COLO829 (cell line): ENCODE results near the gene RBM47.
"Not testable (repeated sequence)": the region's sequence is repeated elsewhere in the genome, so short reads cannot be mapped to it uniquely, and the experiment has no call there.

Experiments
- DNase-seq: peaks from one replicate; pipeline ENCODE4 v3.0.0; 2012; ENCODE audit warnings: low spot score

The RBM47 gene

DNA sequence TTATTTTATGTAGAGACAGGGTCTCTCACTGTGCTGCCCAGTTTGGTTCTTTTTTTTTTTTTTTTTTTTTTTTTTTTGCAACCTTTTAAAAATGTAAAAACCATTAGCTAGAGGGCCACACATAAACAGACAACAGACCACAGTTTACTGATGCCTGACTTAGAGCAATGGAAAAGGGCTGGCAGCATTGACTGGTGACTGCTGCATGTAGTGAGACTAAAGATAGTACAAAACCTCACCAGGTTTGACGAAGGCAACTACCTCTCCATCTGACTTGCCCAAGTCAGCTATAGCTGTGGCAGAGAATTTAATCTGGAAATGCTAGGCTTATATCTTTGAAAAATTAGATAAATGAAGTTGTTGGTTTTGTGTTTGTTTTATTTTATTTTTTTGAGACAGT is 102.9 kb downstream of the RBM47 start:
- no peak for DNase-seq

DNA sequence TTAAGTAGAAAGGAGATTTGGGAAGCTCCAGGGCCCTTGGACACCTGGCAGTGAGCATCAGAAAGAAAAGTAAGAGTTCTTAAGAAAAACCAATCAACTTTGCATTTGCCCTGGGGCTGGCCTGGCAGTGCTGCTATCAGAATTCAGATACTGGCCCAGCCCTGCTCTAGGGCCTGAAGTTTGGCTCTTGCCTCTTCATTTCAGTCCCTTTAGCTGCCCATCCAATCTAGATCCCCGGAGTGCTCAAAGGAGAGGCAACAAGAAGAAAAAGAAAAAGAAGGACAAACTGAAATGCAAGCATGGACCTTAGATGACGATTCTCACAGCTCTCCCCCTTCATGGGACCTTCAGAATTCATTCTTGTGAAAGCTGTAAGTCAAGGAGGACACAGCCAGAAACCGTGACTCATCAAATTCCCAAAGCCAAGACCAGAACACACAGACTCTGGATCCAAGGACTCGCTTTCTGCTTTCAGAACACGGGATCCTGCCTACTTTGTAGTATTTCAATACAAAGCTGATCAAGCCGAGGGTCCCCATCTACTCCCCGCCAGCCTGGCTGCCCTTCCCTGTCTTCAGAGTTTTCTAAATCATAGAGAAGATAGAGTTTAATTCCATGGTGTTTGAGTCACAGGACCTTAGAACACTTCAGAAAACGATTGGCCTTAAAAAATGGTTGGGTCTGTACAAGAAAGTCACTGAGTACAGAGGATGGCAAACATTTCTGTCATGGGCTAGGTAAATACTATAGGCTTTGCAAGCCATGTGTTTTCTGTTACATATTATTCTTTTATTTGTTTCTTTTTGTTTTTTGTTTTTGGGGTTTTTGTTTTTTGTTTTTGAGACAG is 103.7 kb downstream of the RBM47 start:
- no peak for DNase-seq

DNA sequence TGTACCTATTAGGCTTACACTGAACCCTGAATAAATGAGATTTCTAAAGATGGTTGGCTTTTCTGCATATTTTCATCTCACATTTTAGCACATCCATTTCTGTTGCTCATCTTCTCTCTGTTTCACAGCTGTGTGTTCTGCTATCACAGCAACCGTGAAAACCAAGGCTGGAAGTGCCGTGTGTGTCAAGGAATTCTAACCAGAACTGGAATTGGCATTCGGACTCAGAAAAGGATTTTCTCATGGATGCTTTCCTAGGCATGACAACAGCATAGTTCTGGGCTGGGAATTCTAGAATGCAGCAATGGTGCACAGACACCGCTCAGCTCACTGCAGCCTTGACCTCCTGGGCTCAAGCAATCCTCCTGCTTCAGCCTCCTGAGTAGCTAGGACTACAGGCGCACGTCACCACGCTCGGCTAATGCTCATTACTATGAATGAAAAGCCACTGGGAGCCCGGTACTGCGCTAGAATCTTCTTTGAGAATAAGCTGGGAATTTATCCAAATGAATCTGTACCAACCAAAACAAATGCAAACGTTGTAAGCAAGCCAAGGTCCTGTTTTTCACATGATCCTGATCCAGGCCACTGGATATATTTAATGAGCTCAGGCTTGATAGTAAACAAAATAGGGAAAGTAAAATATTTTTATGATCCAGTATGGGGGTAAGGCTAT is 105.2 kb downstream of the RBM47 start:
- no peak for DNase-seq

DNA sequence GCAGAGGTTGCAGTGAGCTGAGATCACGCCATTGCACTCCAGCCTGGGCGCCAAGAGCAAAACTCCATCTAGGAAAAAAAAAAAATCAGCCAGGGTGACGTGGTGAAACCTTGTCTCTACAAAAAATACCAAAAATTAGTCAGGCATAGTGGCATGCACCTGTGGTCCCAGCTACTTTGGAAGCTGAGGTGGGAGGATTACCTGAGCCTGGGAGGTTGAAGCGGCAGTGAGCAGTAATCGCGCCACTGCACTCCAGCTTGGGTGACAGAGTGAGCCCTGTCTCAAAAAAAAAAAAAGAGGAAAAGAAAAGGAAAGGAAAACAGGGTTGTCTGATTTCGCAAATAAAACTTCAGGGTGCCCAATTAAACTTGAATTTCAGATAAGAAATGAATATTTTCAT is 106.1 kb downstream of the RBM47 start:
- DNase-seq, result no peak

DNA sequence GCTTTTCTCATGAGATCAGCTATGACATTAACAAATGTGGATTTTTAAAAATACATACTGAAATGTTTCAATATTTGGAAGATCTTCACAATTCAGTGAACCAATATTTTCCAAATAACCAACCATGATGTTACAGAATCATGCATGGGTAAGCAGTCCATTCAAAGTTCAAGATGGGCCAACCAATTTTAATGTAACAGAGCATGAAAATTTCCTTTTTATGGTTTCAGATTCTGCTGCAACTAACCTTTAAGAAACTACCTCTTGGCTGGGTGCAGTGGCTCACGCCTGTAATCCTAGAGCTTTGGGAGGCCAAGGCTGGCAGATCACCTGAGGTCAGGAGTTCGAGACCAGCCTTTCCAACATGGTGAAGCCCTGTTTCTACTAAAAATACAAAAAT is 107.7 kb downstream of the RBM47 start:
- DNase-seq, result no peak

DNA sequence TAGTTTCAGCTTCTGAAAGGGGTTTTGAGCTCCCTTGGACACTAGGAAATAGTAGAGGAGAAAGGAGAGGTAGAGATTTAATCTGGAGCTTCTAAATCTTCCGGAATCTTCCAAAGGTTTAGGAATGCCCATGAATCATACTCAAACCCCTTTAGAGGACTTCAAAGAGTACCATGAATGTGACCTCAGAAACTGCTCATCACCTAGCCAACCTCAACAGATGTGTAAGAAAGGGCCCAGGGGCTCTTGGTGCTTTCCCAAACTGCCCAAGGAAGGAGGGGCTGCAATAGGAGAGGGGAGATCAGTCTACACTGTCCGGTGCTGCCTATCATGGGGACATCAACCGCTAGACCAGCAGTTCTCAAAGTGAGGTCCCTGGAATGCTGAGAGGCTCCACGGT is 109.1 kb downstream of the RBM47 start:
- DNase-seq, result no peak

DNA sequence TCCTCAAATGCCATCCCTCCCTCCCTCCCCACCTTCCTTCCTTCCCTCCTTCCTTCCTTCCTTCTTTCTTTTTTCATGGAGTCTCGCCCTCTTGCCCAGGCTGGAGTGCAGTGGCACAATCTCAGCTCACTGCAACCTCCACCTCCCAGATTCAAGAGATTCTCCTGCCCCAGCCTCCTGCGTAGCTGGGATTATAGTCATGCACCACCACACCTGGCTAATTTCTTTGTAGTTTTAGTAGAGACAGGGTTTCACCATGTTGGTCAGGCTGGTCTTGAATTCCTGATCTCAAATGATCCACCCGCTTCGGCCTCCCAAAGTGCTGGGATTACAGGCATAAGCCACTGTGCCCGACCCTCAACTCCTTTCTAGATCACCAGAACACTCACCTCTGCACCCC is 112.6 kb downstream of the RBM47 start:
- not testable (repeated sequence) for DNase-seq

DNA sequence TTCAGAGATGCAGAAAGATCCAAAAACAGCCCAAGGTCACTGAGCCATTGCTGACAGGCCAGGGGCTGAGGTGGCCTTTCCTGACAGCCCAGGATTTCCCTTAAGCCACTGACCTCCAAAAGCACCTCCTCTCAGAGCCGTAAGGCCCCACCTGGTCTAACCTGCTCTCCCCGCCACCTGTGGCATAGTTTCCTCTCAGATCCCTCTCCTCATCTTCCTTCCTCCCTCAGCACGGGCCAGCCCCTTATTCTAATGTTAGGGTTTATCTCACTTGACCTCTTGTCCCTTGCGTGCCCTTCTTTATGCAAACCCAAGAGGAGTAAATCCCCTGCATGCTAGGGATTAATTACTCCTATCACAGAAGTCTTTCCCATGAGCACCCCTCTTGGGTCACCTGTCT is 113.0 kb downstream of the RBM47 start:
- no peak for DNase-seq

DNA sequence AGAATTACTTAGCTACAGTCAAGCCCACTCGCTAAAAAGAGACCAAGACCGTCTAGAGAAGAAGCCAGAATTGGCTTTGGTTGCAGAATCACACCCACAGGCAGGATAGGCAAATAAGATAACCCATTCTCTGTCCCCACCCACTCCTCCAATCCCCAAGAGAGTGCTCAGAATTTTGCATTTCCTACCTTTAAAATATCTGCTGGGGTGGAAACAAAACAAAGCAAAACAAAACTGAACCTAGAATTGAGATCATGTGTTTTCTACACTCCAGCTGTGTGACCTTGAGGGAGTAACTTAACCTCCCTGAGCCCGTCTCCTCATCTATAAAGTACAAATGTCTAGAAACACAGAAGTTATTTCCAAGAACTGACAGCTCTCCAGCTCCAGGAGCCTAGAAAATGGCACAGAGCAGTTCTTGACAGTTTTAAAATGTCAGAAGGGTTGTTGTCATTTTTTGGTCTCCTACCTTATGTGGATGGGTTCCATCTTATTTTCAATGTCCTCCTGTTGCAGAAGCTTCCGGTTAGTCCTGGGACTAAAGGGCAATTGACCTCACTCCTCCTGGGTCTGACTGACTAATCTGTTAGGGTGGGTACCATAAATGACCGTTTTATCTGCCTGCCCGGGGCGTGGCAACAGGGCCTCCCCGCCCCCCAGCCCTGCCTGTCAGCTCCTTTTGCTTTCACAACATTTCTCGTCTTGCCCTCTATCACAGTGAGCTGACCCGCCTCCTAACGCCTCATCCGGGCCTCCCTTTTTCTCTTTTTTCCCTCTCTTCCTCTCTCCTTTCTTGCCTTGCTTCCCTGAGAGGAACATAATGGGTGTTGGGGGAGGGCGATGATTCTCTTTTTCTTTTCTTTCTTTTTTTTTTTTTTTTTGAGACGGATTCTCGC is 114.0 kb downstream of the RBM47 start:
- no peak for DNase-seq

DNA sequence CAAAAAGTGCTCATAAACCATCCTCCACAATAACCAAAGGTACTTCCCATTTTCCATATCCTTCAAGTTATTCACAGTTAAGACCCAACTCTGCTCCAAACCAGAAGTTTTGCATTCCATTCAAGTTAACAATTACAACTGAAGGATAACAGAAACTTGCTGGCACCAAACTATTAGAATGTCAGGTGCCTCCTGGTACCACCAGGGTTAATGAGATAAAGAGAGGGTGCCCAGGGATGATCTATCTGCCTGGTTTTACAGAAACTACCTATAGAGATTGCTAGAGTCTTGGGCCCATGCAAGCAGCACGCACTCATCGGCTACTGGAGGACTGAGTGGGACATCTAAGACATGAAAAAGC is 114.6 kb downstream of the RBM47 start:
- no peak for DNase-seq

DNA sequence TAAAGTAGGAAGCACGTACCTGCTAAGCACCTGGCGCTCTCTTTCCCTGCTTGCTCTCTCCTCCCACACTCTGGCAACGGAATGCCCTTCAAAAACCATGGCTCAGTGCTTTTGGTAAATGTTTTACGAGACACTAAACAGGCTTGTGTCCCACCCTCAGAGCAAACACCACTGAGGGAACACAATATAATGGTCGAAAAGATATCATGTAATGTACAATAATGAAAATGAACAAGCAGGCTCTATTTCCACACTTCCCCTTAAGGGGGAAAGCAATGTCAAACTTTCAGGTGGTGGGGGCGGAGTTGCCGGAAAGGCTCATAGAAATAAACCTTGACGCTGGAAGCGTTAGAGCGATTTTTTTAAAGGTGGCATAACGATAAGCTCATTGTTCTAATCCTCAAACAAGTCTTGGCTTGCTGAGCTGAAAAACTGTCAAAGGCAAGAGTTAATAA is 115.1 kb downstream of the RBM47 start:
- no peak for DNase-seq

DNA sequence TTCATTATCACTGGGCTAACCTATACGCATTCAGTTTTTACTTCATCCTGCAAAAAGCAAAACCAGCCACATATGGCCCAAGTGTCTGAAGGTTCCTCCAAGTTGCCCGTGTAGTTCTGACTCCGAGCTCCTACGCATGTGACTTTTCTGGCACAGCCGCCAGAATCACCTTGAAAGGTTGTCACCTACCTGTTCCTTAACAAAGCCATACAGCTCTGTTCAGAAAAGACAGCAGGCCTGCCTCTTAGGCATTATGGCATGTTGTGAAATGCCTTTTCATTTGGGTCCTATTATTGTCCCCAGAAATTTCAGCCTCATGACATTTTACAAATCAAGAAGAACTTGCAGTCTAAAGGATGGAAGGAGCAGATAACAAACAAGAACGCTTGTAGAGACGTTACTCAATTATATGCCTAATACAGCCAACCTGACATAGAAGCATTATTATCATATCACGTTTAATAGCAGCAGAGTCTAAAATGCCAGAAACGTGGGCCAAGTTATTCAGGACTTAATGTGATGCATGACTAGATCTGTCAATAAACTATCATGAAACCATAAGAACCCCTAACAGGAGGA is 118.5 kb downstream of the RBM47 start:
- DNase-seq, result no peak

DNA sequence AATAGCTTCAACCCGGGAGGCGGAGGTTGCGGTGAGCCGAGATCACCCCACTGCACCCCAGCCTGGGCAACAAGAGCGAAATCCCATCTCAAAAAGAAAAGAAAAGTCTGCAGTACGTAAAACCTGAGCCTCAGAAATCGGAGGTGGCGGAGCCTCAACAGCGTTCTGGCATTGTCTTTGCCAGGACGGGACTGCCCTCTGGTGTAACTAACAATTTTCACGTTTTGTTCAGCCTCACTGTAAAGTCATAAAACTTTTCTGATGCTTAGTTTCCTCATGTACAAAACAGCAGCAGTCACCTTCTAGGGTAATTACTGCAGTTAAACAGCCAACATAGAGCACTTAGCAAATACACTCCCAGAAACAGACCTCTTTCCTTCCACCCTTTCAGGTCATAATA is 121.7 kb downstream of the RBM47 start:
- DNase-seq, result no peak

DNA sequence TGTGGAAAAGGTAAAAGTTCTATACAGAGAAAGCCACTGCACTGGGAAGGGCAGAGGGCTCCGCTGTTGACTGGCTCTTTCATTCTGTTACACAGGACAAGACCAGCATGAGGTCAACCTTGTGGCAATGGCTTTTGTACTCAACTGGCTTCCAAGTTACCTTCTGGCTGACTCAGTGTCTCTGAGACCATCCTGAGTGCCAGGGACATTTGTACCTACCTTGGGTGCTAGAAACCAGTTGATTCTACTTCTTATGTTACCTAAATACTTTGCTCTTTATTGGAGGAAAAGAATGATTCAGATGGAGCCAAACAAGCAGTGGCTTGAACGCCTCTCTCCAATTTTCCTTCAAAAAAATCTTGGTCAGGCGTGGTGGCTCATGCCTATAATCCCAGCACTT is 123.2 kb downstream of the RBM47 start:
- DNase-seq, result no peak

DNA sequence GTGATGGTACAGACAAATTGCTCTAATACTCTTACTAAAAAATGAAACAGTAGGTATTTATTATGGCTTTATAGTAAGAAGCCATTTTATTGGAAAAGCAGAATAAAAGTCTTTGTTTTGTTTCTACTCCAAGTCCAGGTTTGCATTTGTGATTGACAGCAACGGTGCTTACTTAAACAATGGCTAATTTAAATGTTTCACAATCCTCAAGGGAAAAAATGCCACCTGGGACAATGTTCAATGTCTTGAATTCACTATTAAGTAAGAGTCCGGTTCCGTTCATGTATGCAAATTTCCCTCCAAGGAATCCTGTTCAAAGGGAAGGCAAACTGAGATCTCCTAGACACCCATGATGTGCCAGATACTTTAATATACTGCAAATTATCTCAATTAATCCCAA is 123.6 kb downstream of the RBM47 start:
- no peak for DNase-seq

DNA sequence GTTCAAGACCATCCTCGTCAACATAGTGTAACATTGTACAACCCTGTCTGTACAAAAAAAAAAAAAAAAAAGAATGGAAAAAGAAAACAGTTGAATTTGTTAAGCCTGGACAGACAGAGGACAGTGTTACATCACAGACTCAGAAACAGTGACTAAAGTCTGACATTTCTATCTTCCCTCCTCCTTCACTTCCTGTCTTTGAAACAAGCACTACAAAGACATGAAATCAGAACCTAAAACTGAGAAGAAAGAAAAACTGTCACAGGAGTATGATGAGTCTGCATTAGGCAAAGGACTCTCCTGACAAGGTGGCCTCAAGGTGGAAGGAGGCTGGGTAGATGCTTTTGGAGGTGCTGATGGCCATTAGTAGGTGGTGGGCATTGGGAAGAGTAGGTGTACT is 126.7 kb downstream of the RBM47 start:
- DNase-seq, result no peak

DNA sequence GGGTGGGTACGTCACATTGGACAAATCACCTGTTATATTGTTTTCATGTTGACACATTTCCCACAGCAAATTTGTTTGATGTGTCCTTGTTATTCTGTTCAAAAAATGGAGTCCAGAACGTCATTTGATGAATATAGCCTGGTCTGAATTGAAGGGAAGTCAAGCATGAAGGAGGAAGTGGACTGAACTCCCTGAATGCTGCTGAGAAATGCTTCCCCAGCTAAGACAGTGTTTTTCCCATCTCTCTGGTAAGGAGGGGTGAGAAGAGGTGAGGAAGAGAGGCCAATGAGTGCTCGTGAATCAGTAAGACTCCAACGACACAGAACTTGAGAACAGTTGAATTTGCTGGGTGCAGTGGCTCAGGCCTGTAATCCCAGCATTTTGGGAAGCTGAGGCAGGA is 127.4 kb downstream of the RBM47 start:
- DNase-seq, result no peak

DNA sequence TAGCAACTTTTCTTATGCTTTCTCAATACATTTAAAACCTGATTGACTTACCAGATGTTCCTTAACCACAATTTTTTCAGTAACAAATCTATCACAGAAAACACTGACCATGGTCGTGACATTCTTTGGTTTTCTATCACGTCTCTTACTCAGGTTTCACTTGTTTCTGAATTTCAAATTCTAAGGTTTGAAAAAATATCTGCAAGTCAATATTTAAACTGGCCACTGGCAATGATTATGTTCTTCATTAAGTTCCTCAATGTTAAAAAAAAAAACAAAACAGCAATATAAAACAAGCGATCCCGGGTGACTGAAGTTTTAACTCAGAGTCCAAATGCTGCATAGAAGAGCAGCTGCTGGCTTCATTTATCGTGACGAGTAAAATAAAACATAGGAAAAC is 128.9 kb downstream of the RBM47 start:
- no peak for DNase-seq

DNA sequence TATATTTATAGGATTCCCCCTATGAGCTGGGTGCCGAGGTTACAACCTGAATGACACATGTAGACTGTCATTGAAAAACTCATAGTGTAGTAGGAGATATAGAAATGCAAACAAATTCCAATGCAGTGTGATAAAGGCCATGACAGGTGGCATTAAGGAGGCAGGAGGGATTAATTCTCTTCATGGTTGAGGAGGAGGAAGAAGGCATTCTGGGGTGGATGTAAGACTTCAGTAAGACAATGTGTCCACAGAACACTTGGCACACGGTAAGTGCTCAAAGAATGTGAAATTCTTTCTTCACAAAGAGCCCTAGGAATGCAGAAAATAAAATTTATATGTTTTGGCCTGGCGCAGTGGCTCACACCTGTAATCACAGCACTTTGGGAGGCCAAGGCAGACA is 136.5 kb downstream of the RBM47 start:
- DNase-seq, result no peak

DNA sequence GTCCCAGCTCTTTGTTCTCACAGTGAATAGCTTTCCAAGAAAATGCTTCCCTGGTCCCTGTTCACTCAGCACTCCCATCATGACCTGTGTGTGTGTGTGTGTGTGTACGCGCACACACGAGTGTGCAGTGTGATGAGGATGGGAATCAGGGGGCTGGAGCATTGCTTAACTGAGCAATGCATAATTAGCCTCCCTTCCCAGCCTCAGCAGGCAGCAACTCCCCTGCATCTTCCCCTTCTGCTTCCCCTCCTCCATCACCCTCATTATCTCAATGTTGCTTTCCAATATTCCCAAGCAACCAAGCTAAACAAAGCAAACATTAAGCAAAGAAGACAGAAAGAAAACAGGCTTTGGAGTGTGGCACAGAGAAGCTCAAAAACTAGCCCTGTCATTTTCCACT is 137.0 kb downstream of the RBM47 start:
- DNase-seq, result no peak

DNA sequence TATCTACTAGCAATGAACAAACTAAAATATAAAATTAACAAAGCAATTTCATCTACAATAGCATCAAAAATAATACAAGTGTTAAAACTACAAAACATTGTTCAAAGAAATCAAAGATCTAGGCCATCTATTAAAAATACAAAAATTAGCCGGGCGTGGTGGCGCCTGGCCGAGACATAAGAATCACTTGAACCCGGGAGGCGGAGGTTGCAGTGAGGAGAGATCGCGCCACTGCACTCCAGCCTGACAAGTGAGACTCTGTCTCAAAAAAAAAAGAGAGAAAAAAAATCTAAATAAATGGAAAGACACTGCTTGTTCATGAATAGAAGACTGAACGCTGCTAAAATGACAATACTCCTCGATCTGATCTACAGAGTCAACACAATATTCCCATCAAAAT is 139.2 kb downstream of the RBM47 start:
- DNase-seq, result no peak

DNA sequence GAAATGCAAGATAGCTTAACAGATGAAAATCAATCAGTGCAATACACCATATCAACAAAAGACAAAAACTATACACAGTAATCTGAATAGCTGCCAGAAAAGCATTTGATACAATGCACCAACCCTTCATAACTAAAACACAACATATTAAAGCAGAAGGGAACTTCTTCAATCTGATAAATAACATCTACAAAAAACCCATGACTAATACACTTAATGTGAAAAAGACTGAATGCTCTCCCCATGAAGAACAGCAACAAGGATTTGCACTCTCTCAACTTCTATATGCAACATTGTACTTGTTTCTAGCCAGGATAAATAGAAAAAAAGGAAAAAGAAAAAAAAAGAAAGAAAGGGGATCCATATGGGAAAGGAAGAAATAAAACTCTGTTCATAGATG is 139.7 kb downstream of the RBM47 start:
- no peak for DNase-seq
